HEK293T (cell line): ENCODE data around the gene KEAP1.
"Not testable (repeated sequence)": the region's sequence is repeated elsewhere in the genome, so short reads cannot be mapped to it uniquely, and the experiment has no call there.

Experiments used
- CTCF ChIA-PET: fragments of 350-600 bp; formaldehyde crosslinking; extraction: SDS; loops from one replicate; lab custom pipeline; 2021; ENCODE audit warnings: antibody characterized with exemption, inconsistent platforms; lab: Yijun Ruan, JAX
- POLR2A ChIA-PET: fragments of 350-600 bp; formaldehyde crosslinking; extraction: SDS; loops from one replicate; lab custom pipeline; 2020; ENCODE audit warnings: antibody characterized with exemption, inconsistent platforms; lab: Yijun Ruan, JAX
- DNase-seq: peaks from one replicate; pipeline ENCODE4 v3.0.0; 2012; ENCODE audit warnings: mixed read lengths; ENCODE audit errors: extremely low spot score
- ARNT ChIP-seq: fragments of 450-650 bp; IDR thresholded peaks from 2 replicates; pipeline ENCODE4 v1.6.1; 2017; ENCODE audit warnings: mild to moderate bottlenecking
- BHLHE40 ChIP-seq: fragments of 450-650 bp; IDR thresholded peaks from 2 replicates; pipeline ENCODE4 v1.6.1; 2016; ENCODE audit warnings: mild to moderate bottlenecking, moderate library complexity, borderline replicate concordance
- CTBP1 ChIP-seq: fragments of 450-650 bp; IDR thresholded peaks from 2 replicates; pipeline ENCODE4 v1.6.1; 2016; ENCODE audit warnings: borderline replicate concordance
- ELF4 ChIP-seq: fragments of 450-650 bp; IDR thresholded peaks from 2 replicates; pipeline ENCODE4 v1.6.1; 2017; ENCODE audit warnings: antibody characterized with exemption
- FOXA1 ChIP-seq: fragments of 450-650 bp; IDR thresholded peaks from 2 replicates; pipeline ENCODE4 v1.6.1; 2016; ENCODE audit warnings: mild to moderate bottlenecking
- FOXK2 ChIP-seq: fragments of 450-650 bp; IDR thresholded peaks from 2 replicates; pipeline ENCODE4 v1.6.1; 2016; ENCODE audit warnings: mild to moderate bottlenecking
- FOXM1 ChIP-seq: fragments of 450-650 bp; IDR thresholded peaks from 2 replicates; pipeline ENCODE4 v1.6.1; 2017; ENCODE audit warnings: mild to moderate bottlenecking, borderline replicate concordance
- HDGF ChIP-seq: fragments of 450-650 bp; IDR thresholded peaks from 2 replicates; pipeline ENCODE4 v1.6.1; 2017; ENCODE audit warnings: antibody characterized with exemption, borderline replicate concordance
- L3MBTL2 ChIP-seq: fragments of 450-650 bp; conservative IDR thresholded peaks from 2 replicates; pipeline ENCODE4 v1.6.1; 2016; ENCODE audit warnings: mild to moderate bottlenecking
- LEF1 ChIP-seq: fragments of 450-650 bp; IDR thresholded peaks from 2 replicates; pipeline ENCODE4 v1.6.1; 2017; ENCODE audit warnings: mild to moderate bottlenecking, borderline replicate concordance
- NFRKB ChIP-seq: fragments of 450-650 bp; IDR thresholded peaks from 2 replicates; pipeline ENCODE4 v1.6.1; 2016; ENCODE audit warnings: mild to moderate bottlenecking, moderate library complexity
- PKNOX1 ChIP-seq: fragments of 450-650 bp; IDR thresholded peaks from 2 replicates; pipeline ENCODE4 v1.6.1; 2016
- SP1 ChIP-seq: fragments of 450-650 bp; IDR thresholded peaks from 2 replicates; pipeline ENCODE4 v1.6.1; 2017
- SUZ12 ChIP-seq: fragments of 450-650 bp; IDR thresholded peaks from 2 replicates; pipeline ENCODE4 v1.6.1; 2016; ENCODE audit warnings: mild to moderate bottlenecking
- TARDBP ChIP-seq: fragments of 450-650 bp; IDR thresholded peaks from 2 replicates; pipeline ENCODE4 v1.6.1; 2016
- ZNF384 ChIP-seq: fragments of 450-650 bp; IDR thresholded peaks from 2 replicates; pipeline ENCODE4 v1.6.1; 2016

The KEAP1 gene

GRCh38 chr19:10538204-10538983, 35.2 kb upstream of the KEAP1 start:
- ChIA-PET POLR2A (no interaction called here), CTCF (interaction anchor here (0.6 kb wide), 1 partner anchor 66 kb away, joined by 3 read pairs; no protein-coding TSS in a partner anchor)
- no peak for TF ChIP-seq ZNF384
- no peak for TF ChIP-seq SUZ12
- no peak for TF ChIP-seq FOXA1
- no peak for TF ChIP-seq ELF4
- no peak for DNase-seq

- no peak for DNase-seq
- no peak for TF ChIP-seq NFRKB
- TF ChIP-seq ARNT: no peak
- no peak for TF ChIP-seq FOXM1
- no peak for TF ChIP-seq L3MBTL2
- TF ChIP-seq ZNF384: no peak
- TF ChIP-seq CTBP1: no peak
- no peak for TF ChIP-seq LEF1
- TF ChIP-seq FOXK2: no peak
- no peak for TF ChIP-seq SUZ12
- TF ChIP-seq ELF4: no peak
- ChIA-PET POLR2A (no interaction called here), CTCF (no interaction called here)
Observed at GRCh38 chr19:10537668-10538067, 34.5 kb upstream of the KEAP1 start.

GRCh38 chr19:10535613-10536012, 32.5 kb upstream of the KEAP1 start:
- TF ChIP-seq SUZ12 (no peak), HDGF (no peak), CTBP1 (no peak)
- ChIA-PET POLR2A (interaction anchor here (0.9 kb wide), 1 partner anchor 18 kb away, joined by 5 read pairs; the partner anchor contains the start of gene S1PR5), CTCF (interaction anchor here (0.7 to 1.1 kb wide), 2 partner anchors 30 to 994 kb away, joined by 3 to 6 read pairs; partner anchors contain the start of genes ECSIT and KRI1)
- peak; percentile 3 for DNase-seq

- CTCF ChIA-PET: interaction anchor here (0.6 kb wide), 1 partner anchor 8 kb away, joined by 3 read pairs; no protein-coding TSS in a partner anchor
- DNase-seq: no peak
- POLR2A ChIA-PET: interaction anchor here (0.9 kb wide), 1 partner anchor 36 kb away, joined by 3 read pairs; no protein-coding TSS in a partner anchor
Observed at GRCh38 chr19:10533646-10534386, 30.7 kb upstream of the KEAP1 start.

GRCh38 chr19:10532457-10532856, 29.3 kb upstream of the KEAP1 start:
- no peak for DNase-seq
- CTCF ChIA-PET: interaction anchor here (0.5 kb wide), 1 partner anchor 23 kb away, joined by 3 read pairs; no protein-coding TSS in a partner anchor

More at GRCh38 chr19:10533646-10534386, 30.7 kb upstream of the KEAP1 start:
- TF ChIP-seq TARDBP: no peak
- no peak for TF ChIP-seq ELF4
- TF ChIP-seq FOXK2: no peak
- no peak for TF ChIP-seq ZNF384
- TF ChIP-seq CTBP1: no peak
- no peak for TF ChIP-seq FOXM1
- no peak; the same call in 1 of the 2 replicates for TF ChIP-seq PKNOX1
- TF ChIP-seq SP1: no peak
- no peak for TF ChIP-seq SUZ12
- TF ChIP-seq ARNT: no peak

GRCh38 chr19:10526887-10527286, 23.7 kb upstream of the KEAP1 start:
- POLR2A ChIA-PET, DNase-seq, CTCF ChIA-PET: not testable (repeated sequence)

More at GRCh38 chr19:10532457-10532856, 29.3 kb upstream of the KEAP1 start:
- TF ChIP-seq TARDBP: no peak
- TF ChIP-seq CTBP1: no peak
- no peak for TF ChIP-seq LEF1
- TF ChIP-seq SUZ12: no peak
- TF ChIP-seq SP1: no peak
- TF ChIP-seq PKNOX1: no peak
- no peak for TF ChIP-seq NFRKB
- no peak for TF ChIP-seq L3MBTL2
- no peak for TF ChIP-seq ARNT
- no peak for TF ChIP-seq FOXM1
- TF ChIP-seq FOXK2: no peak
- TF ChIP-seq ELF4: no peak
- no peak for TF ChIP-seq HDGF
- TF ChIP-seq FOXA1: no peak
- TF ChIP-seq BHLHE40: no peak
- no peak for TF ChIP-seq ZNF384
- POLR2A ChIA-PET: no interaction called here

- no peak for DNase-seq
- ChIA-PET CTCF (interaction anchor here (0.6 to 1.3 kb wide), 3 partner anchors 9 to 39 kb away, joined by 3 read pairs; no protein-coding TSS in a partner anchor), POLR2A (no interaction called here)
- TF ChIP-seq ELF4 (no peak), SUZ12 (no peak), PKNOX1 (no peak), TARDBP (no peak), SP1 (no peak), HDGF (no peak), CTBP1 (no peak), FOXA1 (no peak), ARNT (no peak), ZNF384 (no peak), BHLHE40 (no peak), FOXK2 (no peak), FOXM1 (no peak), LEF1 (no peak), L3MBTL2 (no peak), NFRKB (no peak)
Observed at GRCh38 chr19:10525636-10526035, 22.5 kb upstream of the KEAP1 start.
